ENCODE measurements around the gene PLVAP. TPM values are rescaled to one million over a fixed set of nuclear protein-coding genes. Genes with fewer than 3 reads are reported as not detected.
A peak's percentile ranks its signal among the peaks of the same experiment; 100 is the strongest.

Gene PLVAP
- total and polyA plus RNA-seq, 9 of the 15 experiments (the other 6 are each of a cell fraction or from before 2014, with no cell fraction given): 0.09 to 0.84 (median 0.51) TPM; not detected in 4

DNA sequence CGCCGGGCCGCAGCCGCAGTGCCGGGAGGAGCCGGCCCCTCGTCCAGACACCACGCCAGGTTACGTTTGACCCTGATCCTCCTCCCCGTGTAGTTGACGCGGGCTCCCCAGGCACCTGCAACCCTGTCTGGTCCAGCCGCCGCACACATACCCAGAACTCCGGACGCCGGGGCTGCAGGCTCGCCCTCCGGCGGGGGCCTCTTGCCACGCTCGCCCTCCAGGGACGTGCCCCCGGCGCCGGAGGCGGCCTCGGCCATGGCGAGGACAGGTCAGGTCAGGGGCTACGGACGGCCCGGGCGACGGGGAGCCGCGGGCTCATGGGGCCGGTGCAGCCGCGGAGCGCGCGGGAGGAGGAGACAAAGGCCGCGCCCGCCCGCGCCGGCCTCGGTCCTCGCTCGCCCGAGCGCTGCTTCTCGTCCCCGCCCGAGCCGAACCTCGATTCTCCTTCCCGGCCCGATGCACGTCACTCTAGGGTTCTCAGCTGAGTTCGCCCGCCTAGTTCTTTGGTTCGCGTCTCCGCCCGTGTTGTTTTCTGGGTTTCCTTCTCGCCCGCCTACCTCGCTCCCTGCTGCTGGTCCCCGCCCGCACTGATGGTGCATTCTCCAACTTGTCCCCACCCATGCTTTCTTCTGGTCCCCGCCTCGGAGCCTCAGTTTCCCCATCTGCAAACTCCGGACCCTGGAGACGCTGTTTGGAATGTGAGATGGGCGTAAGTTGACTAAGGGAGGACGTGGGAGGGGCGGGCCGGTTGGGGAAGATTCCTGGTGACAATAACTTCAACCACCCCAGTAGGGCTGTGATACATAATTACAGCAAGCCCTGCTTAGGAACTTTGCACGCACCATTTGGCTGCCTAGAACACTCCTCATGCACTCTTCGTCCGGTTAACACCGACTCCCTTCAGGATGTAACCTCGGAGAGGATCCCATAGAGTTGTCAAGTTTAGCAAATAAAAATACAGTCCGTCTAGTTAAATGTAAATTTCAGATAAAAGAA lies 42.4 kb downstream of the PLVAP start, which contains the start of gene ANO8 (continued):
- TF ChIP-seq, protein P1, sequence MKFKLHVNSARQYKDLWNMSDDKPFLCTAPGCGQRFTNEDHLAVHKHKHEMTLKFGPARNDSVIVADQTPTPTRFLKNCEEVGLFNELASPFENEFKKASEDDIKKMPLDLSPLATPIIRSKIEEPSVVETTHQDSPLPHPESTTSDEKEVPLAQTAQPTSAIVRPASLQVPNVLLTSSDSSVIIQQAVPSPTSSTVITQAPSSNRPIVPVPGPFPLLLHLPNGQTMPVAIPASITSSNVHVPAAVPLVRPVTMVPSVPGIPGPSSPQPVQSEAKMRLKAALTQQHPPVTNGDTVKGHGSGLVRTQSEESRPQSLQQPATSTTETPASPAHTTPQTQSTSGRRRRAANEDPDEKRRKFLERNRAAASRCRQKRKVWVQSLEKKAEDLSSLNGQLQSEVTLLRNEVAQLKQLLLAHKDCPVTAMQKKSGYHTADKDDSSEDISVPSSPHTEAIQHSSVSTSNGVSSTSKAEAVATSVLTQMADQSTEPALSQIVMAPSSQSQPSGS (CRISPR knock-in tag; IDR thresholded peaks at IDR 0.05): peak; percentile 80; the same call in 1 of the 2 replicates
- no peak for TF ChIP-seq HEY1 (CRISPR knock-in tag; IDR thresholded peaks at IDR 0.05; ENCODE audit: borderline replicate concordance)
- TF ChIP-seq RUNX1 (IDR thresholded peaks at IDR 0.05; ENCODE audit: low read depth): no peak
- peak; percentile 98 for TF ChIP-seq RB1 (IDR thresholded peaks at IDR 0.05; ENCODE audit: low read depth)
- TF ChIP-seq NR3C1 (CRISPR knock-in tag; IDR thresholded peaks at IDR 0.05): peak; percentile 83; the same call in 1 of the 2 replicates
- peak; percentile 13; the same call in 1 of the 2 replicates for TF ChIP-seq SMC3 (conservative IDR thresholded peaks at IDR 0.05; ENCODE audit: insufficient read depth, low read depth, low read length)
- no peak for TF ChIP-seq ZNF436 (CRISPR knock-in tag; IDR thresholded peaks at IDR 0.05)
- peak in 1 of 2 experiments; percentile 11; a peak in 1 of 4 replicates for TF ChIP-seq FOXA3 (CRISPR knock-in tag; conservative IDR thresholded peaks at IDR 0.05 in 1 of 2, IDR thresholded peaks at IDR 0.05 in 1 of 2)
- TF ChIP-seq, protein P2, sequence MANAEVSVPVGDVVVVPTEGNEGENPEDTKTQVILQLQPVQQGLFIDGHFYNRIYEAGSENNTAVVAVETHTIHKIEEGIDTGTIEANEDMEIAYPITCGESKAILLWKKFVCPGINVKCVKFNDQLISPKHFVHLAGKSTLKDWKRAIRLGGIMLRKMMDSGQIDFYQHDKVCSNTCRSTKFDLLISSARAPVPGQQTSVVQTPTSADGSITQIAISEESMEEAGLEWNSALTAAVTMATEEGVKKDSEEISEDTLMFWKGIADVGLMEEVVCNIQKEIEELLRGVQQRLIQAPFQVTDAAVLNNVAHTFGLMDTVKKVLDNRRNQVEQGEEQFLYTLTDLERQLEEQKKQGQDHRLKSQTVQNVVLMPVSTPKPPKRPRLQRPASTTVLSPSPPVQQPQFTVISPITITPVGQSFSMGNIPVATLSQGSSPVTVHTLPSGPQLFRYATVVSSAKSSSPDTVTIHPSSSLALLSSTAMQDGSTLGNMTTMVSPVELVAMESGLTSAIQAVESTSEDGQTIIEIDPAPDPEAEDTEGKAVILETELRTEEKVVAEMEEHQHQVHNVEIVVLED (CRISPR knock-in tag; IDR thresholded peaks at IDR 0.05): no peak
- no peak for TF ChIP-seq ZNF316 (IDR thresholded peaks at IDR 0.05)
- TF ChIP-seq ZNF12 (CRISPR knock-in tag; IDR thresholded peaks at IDR 0.05): no peak; the same call in 1 of the 2 replicates
- TF ChIP-seq, protein P3, sequence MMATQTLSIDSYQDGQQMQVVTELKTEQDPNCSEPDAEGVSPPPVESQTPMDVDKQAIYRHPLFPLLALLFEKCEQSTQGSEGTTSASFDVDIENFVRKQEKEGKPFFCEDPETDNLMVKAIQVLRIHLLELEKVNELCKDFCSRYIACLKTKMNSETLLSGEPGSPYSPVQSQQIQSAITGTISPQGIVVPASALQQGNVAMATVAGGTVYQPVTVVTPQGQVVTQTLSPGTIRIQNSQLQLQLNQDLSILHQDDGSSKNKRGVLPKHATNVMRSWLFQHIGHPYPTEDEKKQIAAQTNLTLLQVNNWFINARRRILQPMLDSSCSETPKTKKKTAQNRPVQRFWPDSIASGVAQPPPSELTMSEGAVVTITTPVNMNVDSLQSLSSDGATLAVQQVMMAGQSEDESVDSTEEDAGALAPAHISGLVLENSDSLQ (IDR thresholded peaks at IDR 0.05): peak; percentile 97
- TF ChIP-seq TRIM28 (IDR thresholded peaks at IDR 0.05): no peak
- no peak for TF ChIP-seq TEAD2 (tag; IDR thresholded peaks at IDR 0.05)
- no peak for TF ChIP-seq ZNF444 (CRISPR knock-in tag; IDR thresholded peaks at IDR 0.05)
- TF ChIP-seq CBX5 (IDR thresholded peaks at IDR 0.05; ENCODE audit: borderline replicate concordance, low read depth): no peak
- TF ChIP-seq SLC30A9 (CRISPR knock-in tag; IDR thresholded peaks at IDR 0.05): no peak
- peak in 1 of 2 experiments; percentile 53; a peak in 1 of 4 replicates for TF ChIP-seq KDM4B (IDR thresholded peaks at IDR 0.05; ENCODE audit: borderline replicate concordance in 2 of 2, low read depth in 1 of 2)
- TF ChIP-seq MYBL2 (IDR thresholded peaks at IDR 0.05; ENCODE audit: low read depth): no peak
- no peak for TF ChIP-seq MYBL2 (CRISPR knock-in tag; IDR thresholded peaks at IDR 0.05; ENCODE audit: borderline replicate concordance)
- TF ChIP-seq WHSC1 (IDR thresholded peaks at IDR 0.05; ENCODE audit: low read length): no peak
- TF ChIP-seq ZNF239 (CRISPR knock-in tag; IDR thresholded peaks at IDR 0.05): no peak
- no peak for TF ChIP-seq HSF4 (CRISPR knock-in tag; IDR thresholded peaks at IDR 0.05; ENCODE audit: borderline replicate concordance)
- no peak for TF ChIP-seq ZNF77 (CRISPR knock-in tag; IDR thresholded peaks at IDR 0.05)

Measured in K562 (cell line).